GM21381 (cell line): ENCODE measurements around the gene HINT3.
"Not testable (repeated sequence)": the region's sequence is repeated elsewhere in the genome, so short reads cannot be mapped to it uniquely, and the experiment has no call there.

Experiments used
- ATAC-seq: cut with Tn5 transposase; IDR thresholded peaks from one replicate; pipeline ENCODE4 v1.9.1; 2021; ENCODE audit warnings: mild to moderate bottlenecking, moderate library complexity; ENCODE audit not compliant: unreplicated experiment

The HINT3 gene

GRCh38 chr6:125939026-125939425 is 17.5 kb upstream of the HINT3 start:
- no peak for ATAC-seq

DNA sequence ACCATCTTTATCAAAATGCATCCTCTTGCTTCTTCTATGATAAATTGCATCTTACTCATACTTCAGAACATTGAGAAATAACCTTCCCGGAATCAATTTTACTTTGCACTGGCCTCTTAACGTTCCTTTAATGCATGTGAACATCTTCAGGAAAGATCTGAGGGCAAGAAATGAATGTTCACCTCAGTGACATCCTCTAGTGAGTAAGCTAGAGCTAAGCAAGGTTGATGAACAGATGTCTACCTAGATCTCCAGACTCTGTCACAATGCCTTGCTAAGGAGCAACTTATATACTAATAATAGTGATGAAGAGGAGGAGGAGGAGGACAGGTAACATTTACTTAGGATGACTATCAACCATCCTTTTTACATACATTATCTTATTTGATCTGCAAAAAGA is 16.8 kb upstream of the HINT3 start:
- ATAC-seq = no peak

GRCh38 chr6:125940247-125941041 is 16.1 kb upstream of the HINT3 start:
- no peak for ATAC-seq

GRCh38 chr6:125942672-125943527 is 13.7 kb upstream of the HINT3 start:
- no peak for ATAC-seq

- no peak for ATAC-seq
Measured at GRCh38 chr6:125943528-125944433, 12.8 kb upstream of the HINT3 start.

DNA sequence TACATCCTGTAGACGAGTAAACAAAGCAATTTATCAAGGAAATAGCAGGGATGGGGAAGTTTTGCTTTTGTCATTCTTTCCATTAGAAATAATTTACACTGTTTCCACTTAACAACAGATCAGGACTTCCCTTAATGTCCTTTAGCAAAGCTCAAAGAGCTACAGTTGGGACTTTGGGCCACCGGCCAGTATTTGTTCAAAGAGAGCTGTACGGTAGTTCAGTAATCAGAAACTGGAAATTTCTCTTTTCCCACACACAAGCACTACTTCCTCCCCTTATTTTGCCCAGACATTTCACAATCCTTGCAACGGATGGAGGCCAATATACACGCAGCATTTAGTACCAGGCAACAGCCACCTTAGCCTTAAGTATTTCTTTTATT is 12.1 kb upstream of the HINT3 start:
- no peak for ATAC-seq

- no peak for ATAC-seq
Measured at GRCh38 chr6:125944896-125945295, 11.7 kb upstream of the HINT3 start.

DNA sequence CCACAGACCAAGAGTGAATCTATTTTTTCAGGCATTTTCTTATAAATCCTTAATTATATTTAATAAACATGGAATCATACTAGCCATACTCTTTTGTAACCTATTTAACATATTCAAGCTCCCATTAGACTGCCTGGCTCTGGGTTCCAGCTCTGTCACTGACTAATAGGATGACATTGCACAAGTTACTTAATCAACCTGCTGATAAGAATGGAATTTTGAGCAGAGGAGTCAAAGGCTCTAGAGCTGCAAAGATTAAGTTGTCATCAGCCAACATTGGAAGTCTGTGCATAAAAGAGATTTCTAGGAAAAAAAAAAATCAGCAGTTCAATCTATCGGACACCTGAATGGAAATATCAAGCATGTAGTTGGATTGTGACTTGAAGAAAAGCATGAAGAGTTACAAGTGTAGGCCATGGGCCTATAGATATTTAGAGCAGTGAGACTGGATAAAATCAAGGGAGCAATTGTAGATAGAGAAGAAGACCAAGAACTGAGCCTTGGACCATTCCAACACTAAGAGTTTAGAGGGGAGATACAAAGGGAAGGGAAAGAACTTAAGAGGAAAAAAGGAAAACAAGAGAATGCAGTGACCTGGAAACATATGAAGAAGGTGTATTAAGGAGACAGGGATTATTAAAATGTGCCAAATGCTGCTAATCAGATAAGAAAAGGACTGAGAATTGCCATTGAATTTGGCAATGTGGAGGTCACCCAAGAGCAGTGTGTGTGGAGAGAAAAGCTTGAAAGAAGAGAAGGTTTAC is 11.0 kb upstream of the HINT3 start:
- ATAC-seq = no peak

GRCh38 chr6:125947615-125948014 is 9.0 kb upstream of the HINT3 start:
- ATAC-seq = no peak

DNA sequence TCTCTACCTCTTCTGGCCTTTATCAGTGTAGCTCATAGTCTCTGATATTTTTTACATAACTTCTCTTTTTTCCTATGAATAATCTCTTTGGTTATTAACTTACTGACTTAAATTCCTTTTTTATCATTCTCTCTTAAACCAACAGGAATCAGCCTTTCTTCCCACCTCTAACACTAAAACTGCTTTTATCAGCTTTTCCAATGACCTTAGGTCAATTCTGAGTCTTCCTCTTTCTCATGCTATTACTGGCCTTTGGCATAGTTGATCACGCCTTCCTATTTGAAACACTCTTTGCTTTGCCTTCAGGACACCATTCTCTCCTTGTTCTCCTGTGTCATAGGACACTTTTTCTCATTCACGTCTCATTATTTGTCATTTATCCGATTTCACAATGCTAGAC is 8.1 kb upstream of the HINT3 start:
- ATAC-seq = no peak

- ATAC-seq = no peak
Measured at GRCh38 chr6:125949069-125949468, 7.5 kb upstream of the HINT3 start.

- ATAC-seq = no peak
Measured at GRCh38 chr6:125950293-125950692, 6.3 kb upstream of the HINT3 start.

- not testable (repeated sequence) for ATAC-seq
Measured at GRCh38 chr6:125950716-125951115, 5.9 kb upstream of the HINT3 start.

- ATAC-seq = no peak
Measured at GRCh38 chr6:125951323-125951722, 5.2 kb upstream of the HINT3 start.

DNA sequence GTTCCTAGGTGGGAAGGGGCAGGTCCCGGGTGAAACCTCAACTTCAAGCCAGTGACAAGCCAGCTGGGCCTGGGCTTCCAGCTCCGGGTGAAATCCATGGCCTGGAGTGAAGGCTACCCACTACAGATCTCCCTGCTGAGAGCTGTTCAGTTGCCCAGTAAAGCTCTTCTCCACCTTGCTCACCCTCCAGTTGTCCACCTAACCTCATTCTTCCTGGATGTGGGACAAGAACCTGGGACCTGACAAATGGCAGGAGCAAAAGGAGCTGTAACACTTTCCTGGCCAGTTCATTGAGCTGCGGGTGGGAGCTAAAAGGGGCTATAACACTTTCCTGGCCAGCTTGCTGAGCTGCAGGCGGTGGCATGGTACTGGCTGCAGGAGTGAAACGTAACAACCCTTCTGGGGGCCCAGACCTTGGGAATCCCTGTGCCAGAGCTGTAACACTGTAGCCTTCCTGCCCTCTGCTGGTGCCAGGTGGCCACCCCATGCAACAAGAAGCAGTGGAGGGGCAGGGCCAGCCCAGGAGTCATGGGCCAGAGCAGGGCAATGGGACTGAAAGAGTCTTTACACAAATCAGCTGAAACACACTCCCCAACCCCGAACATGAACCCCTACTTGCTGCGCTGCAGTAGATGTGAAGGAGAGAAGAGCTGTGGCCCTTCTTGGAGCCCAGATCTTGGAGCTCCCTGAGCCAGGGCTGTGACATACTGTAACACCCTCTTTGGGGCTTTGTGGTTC is 3.6 kb upstream of the HINT3 start:
- ATAC-seq = no peak

DNA sequence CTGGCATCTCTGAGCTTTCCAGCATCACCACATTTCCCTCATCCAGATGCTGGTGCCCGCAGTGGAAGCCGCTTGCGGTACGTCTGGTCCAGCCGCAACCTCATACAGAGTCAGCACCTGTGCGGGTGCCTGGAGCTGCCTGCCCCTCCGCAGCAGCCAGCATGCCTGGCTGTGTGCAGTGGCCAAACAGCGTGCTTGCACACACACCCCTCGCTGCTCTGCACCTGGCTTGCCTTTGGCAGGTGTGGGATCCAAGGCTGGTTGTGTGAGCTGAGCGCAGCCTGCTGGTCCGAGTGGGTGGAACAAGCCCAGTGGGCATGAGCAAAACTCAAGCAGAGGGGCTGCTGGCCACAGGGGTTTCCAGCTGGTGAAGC is 3.1 kb upstream of the HINT3 start:
- ATAC-seq = no peak

GRCh38 chr6:125954735-125955339 is 1.7 kb upstream of the HINT3 start:
- ATAC-seq = no peak

GRCh38 chr6:125955973-125956372 is 597 bp upstream of the HINT3 start:
- ATAC-seq = no peak

DNA sequence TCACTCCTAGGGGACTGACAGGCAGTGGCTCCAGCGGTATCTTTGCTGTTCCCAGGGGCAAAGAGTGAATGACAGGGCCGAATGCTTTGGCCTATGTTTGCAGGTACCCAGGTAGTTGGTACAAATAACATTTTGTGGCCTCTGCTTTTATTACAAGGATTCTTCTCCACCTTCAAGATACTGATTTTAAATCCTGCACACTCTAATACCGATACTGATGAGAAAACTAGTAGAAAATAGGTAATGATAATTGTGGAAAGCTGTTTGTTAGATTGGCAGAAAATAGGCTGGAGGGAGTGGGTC is 772 bp downstream of the HINT3 start:
- no peak for ATAC-seq

DNA sequence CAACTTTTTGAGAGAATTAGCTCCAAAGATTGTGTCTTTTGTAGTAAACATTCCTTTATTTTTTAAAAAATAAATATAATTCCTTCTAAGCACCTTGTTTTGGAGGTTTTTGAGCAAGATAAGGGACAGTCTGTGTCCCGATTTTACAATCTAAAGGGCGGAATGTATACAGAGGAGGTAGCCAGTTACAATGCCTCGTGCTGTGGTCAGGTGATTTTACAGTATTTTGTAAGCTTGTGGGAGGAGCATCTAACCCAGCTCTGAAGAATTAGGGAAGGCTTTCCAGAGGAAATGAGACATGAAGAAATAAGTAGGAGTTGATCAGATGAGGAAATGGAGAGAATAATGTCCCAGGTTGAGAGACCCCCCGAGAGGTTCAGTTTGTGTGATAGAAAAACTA is 1.3 kb downstream of the HINT3 start:
- no peak for ATAC-seq
